Esophagus (tissue), 2 donors: ENCODE results near the gene CTSW. TPM values are rescaled to one million over a fixed set of nuclear protein-coding genes. Genes with fewer than 3 reads are reported as not detected.
A peak's percentile ranks its signal among the peaks of the same experiment; 100 is the strongest.

Experiments used
- H3K27ac ChIP-seq, 2 donors: one replicate each; pipeline ENCODE4 v1.5.1; 2013; ENCODE audit warnings: low read depth in 2 of 2, mild to moderate bottlenecking in 2 of 2, inconsistent platforms in 1 of 2, low read length in 1 of 2, moderate library complexity in 1 of 2
- H3K27me3 ChIP-seq, 2 donors: one replicate each; pipeline ENCODE4 v1.6.1; 2013; ENCODE audit warnings: low read length in 2 of 2, control low read depth in 1 of 2, mild to moderate bottlenecking in 1 of 2; ENCODE audit not compliant: insufficient read depth in 2 of 2, control insufficient read depth in 1 of 2
- H3K36me3 ChIP-seq, 2 donors: one replicate each; pipeline ENCODE4 v1.6.1; 2013; ENCODE audit warnings: low read length in 1 of 2; ENCODE audit not compliant: control insufficient read depth in 2 of 2, insufficient read depth in 2 of 2
- H3K4me1 ChIP-seq, 2 donors: one replicate each; pipeline ENCODE4 v1.6.1; 2013; ENCODE audit warnings: low read length in 1 of 2; ENCODE audit not compliant: control insufficient read depth in 2 of 2, insufficient read depth in 2 of 2
- H3K4me3 ChIP-seq, 2 donors: one replicate each; pipeline ENCODE4 v1.5.1; 2013; ENCODE audit warnings: low read length in 2 of 2, mild to moderate bottlenecking in 2 of 2, low read depth in 1 of 2, moderate library complexity in 1 of 2
- H3K9me3 ChIP-seq, 2 donors: one replicate each; pipeline ENCODE4 v1.6.1; 2013; ENCODE audit warnings: mild to moderate bottlenecking in 2 of 2, low read depth in 1 of 2, low read length in 1 of 2, moderate library complexity in 1 of 2; ENCODE audit not compliant: control insufficient read depth in 2 of 2, insufficient read depth in 1 of 2
- WGBS, 2 donors: extraction: QIAGEN DNeasy Blood & Tissue Kit; methylation state at CpG; one replicate each; pipeline ENCODE4 v1.1.7; 2013; 5-methylcytosine and 5-hydroxymethylcytosine counted together
- polyA plus RNA-seq, 2 donors: library from polyadenylated mRNA; stranded (reverse); fragments of 200-250 nt; gene quantifications; one replicate each; pipeline ENCODE4 v1.2.3, GENCODE V29; 2013
- donor health status: healthy with polysubstance abuse.
- donor health status: Bipolar disorder and iron deficiency.

Gene CTSW
- polyA plus RNA-seq, 2 donors, result 1.3 to 1.7 TPM

GRCh38 chr11:65916391-65916790, 36.8 kb downstream of the CTSW start:
- H3K27me3 ChIP-seq, result no peaks in the 10 kb centered on the region
- 55 to 62% methylated on average over 7 of the region's 7 CpGs for WGBS, 2 donors
- peak overlapping the region; percentile 86 to 96 for H3K27ac ChIP-seq
- no peak overlapping the region for H3K4me3 ChIP-seq
- no peaks in the 10 kb centered on the region for H3K9me3 ChIP-seq
- peaks cover 0 to 3% of the 10 kb centered on the region in 2 donors for H3K36me3 ChIP-seq
- H3K4me1 ChIP-seq, result peaks cover 36 to 49% of the 10 kb centered on the region in 2 donors

- peak overlapping the region in 1 of 2 donors; percentile 96 for H3K27ac ChIP-seq
- H3K4me1 ChIP-seq, result peaks cover 31 to 43% of the 10 kb centered on the region in 2 donors
- no peak overlapping the region for H3K4me3 ChIP-seq
- no peaks in the 10 kb centered on the region for H3K27me3 ChIP-seq
- no peaks in the 10 kb centered on the region for H3K9me3 ChIP-seq
- 90 to 94% methylated on average over 3 of the region's 3 CpGs for WGBS, 2 donors
- H3K36me3 ChIP-seq, result peaks cover 0 to 3% of the 10 kb centered on the region in 2 donors
These were observed 37.4 kb downstream of the CTSW start for GRCh38 chr11:65917077-65917433.

- no peaks in the 10 kb centered on the region for H3K27me3 ChIP-seq
- WGBS, 2 donors, result 65 to 76% methylated on average over 35 of the region's 35 CpGs
- no peaks in the 10 kb centered on the region for H3K9me3 ChIP-seq
- peaks cover 0 to 4% of the 10 kb centered on the region in 2 donors for H3K36me3 ChIP-seq
- H3K4me1 ChIP-seq, result peaks cover 30 to 42% of the 10 kb centered on the region in 2 donors
- peak overlapping the region; percentile 96 to 98 for H3K27ac ChIP-seq
- peak overlapping the region; percentile 61 to 88 for H3K4me3 ChIP-seq
These were observed 38.0 kb downstream of the CTSW start for GRCh38 chr11:65917434-65918210.

- 3 to 4% methylated on average over 65 to 77 of the region's 77 CpGs for WGBS, 2 donors
- peaks cover 28 to 42% of the 10 kb centered on the region in 2 donors for H3K4me1 ChIP-seq
These were observed 38.8 kb downstream of the CTSW start, which contains the start of gene C11orf68 for GRCh38 chr11:65918211-65919140. TSS of gene C11orf68 (minus strand) at chr11:65919062. CDS start at chr11:65919031, 31 bp downstream.

GRCh38 chr11:65919141-65919572, 39.5 kb downstream of the CTSW start, which contains the start of gene DRAP1:
TSS of gene DRAP1 (plus strand) at chr11:65919426. CDS start at chr11:65919502, 76 bp downstream.
- peaks cover 28 to 42% of the 10 kb centered on the region in 2 donors for H3K4me1 ChIP-seq

More at GRCh38 chr11:65918211-65919140, 38.8 kb downstream of the CTSW start, which contains the start of gene C11orf68:
- H3K4me3 ChIP-seq, result peak within 1 kb of the TSS; percentile 72 to 88
- no peaks in the 10 kb centered on the region for H3K9me3 ChIP-seq
- H3K36me3 ChIP-seq, result peaks cover 0 to 9% of the 10 kb centered on the region in 2 donors
- peak within 1 kb of the TSS; percentile 96 to 98 for H3K27ac ChIP-seq
- H3K27me3 ChIP-seq, result no peaks in the 10 kb centered on the region

GRCh38 chr11:65919573-65920371, 40.1 kb downstream of the CTSW start:
- peak overlapping the region; percentile 72 to 81 for H3K4me3 ChIP-seq
- WGBS, 2 donors, result 1% methylated on average over 37 to 60 of the region's 60 CpGs
- H3K27ac ChIP-seq, result peak overlapping the region; percentile 91 to 93
- no peaks in the 10 kb centered on the region for H3K9me3 ChIP-seq
- no peaks in the 10 kb centered on the region for H3K27me3 ChIP-seq
- H3K4me1 ChIP-seq, result peaks cover 28 to 40% of the 10 kb centered on the region in 2 donors
- H3K36me3 ChIP-seq, result peaks cover 0 to 11% of the 10 kb centered on the region in 2 donors

More at GRCh38 chr11:65919141-65919572, 39.5 kb downstream of the CTSW start, which contains the start of gene DRAP1:
- Histone ChIP-seq H3K9me3 (no peaks in the 10 kb centered on the region), H3K36me3 (peaks cover 0 to 9% of the 10 kb centered on the region in 2 donors), H3K27ac (peak within 1 kb of the TSS; percentile 96 to 98), H3K27me3 (no peaks in the 10 kb centered on the region), H3K4me3 (peak within 1 kb of the TSS; percentile 72 to 88)
- 1% methylated on average over 21 to 59 of the region's 59 CpGs for WGBS, 2 donors

GRCh38 chr11:65920372-65920802, 40.8 kb downstream of the CTSW start:
- Histone ChIP-seq H3K27me3 (no peaks in the 10 kb centered on the region), H3K36me3 (peaks cover 0 to 11% of the 10 kb centered on the region in 2 donors), H3K4me3 (peak overlapping the region; percentile 72 to 81), H3K27ac (no peak overlapping the region), H3K4me1 (peaks cover 23 to 34% of the 10 kb centered on the region in 2 donors), H3K9me3 (no peaks in the 10 kb centered on the region)
- 50 to 51% methylated on average over 15 of the region's 15 CpGs for WGBS, 2 donors

GRCh38 chr11:65921033-65921555, 41.5 kb downstream of the CTSW start:
- peaks cover 20 to 28% of the 10 kb centered on the region in 2 donors for H3K4me1 ChIP-seq
- peak overlapping the region in 1 of 2 donors; percentile 72 for H3K4me3 ChIP-seq
- H3K27ac ChIP-seq, result no peak overlapping the region
- peaks cover 0 to 11% of the 10 kb centered on the region in 2 donors for H3K36me3 ChIP-seq
- 72 to 79% methylated on average over 12 of the region's 12 CpGs for WGBS, 2 donors
- H3K9me3 ChIP-seq, result no peaks in the 10 kb centered on the region
- no peaks in the 10 kb centered on the region for H3K27me3 ChIP-seq
